H9 (cell line): ENCODE data around the gene NCBP3. TPM values are rescaled to one million over a fixed set of nuclear protein-coding genes. Genes with fewer than 3 reads are reported as not detected.

Experiments
- DNase-seq: peaks from one replicate; pipeline ENCODE4 v3.0.0-alpha.2; 2017
- H2AFZ ChIP-seq: one replicate; pipeline ENCODE4 v1.6.1; 2013; ENCODE audit warnings: mild to moderate bottlenecking, low read length, control low read depth, moderate library complexity
- H2AK5ac ChIP-seq: 2 replicates; pipeline ENCODE4 v1.6.1; 2013; ENCODE audit warnings: low read length, control low read depth, mixed read lengths; ENCODE audit not compliant: insufficient read length
- H2BK120ac ChIP-seq: one replicate; pipeline ENCODE4 v1.6.1; 2013; ENCODE audit warnings: low read depth, mild to moderate bottlenecking, low read length, control low read depth, inconsistent platforms; ENCODE audit not compliant: poor library complexity, severe bottlenecking
- H2BK12ac ChIP-seq: 2 replicates; pipeline ENCODE4 v1.6.1; 2013; ENCODE audit warnings: low read length, control low read depth, mixed read lengths, low read depth; ENCODE audit not compliant: insufficient read length
- H2BK15ac ChIP-seq: 2 replicates; pipeline ENCODE4 v1.6.1; 2013; ENCODE audit warnings: low read depth, low read length, control low read depth
- H2BK20ac ChIP-seq: one replicate; pipeline ENCODE4 v1.6.1; 2013; ENCODE audit warnings: low read depth, mild to moderate bottlenecking, low read length, control low read depth, inconsistent platforms; ENCODE audit not compliant: poor library complexity, severe bottlenecking
- H2BK5ac ChIP-seq: 2 replicates; pipeline ENCODE4 v1.6.1; 2013; ENCODE audit warnings: low read length, control low read depth, mixed read lengths; ENCODE audit not compliant: insufficient read length
- H3K14ac ChIP-seq: 2 replicates; pipeline ENCODE4 v1.6.1; 2013; ENCODE audit warnings: low read length, control low read depth; ENCODE audit not compliant: insufficient read depth
- H3K18ac ChIP-seq: 2 replicates; pipeline ENCODE4 v1.6.1; 2013; ENCODE audit warnings: low read depth, mild to moderate bottlenecking, mixed read lengths, low read length, control low read depth; ENCODE audit not compliant: insufficient read length
- H3K23ac ChIP-seq: 2 replicates; pipeline ENCODE4 v1.6.1; 2013; ENCODE audit warnings: low read length, control low read depth, mixed read lengths, low read depth; ENCODE audit not compliant: insufficient read length
- H3K23me2 ChIP-seq: 2 replicates; pipeline ENCODE4 v1.6.1; 2013; ENCODE audit warnings: low read depth, mild to moderate bottlenecking, mixed read lengths, low read length, control low read depth; ENCODE audit not compliant: insufficient read length, poor library complexity, severe bottlenecking
- H3K27ac ChIP-seq: 2 replicates; pipeline ENCODE4 v1.5.1; 2013; ENCODE audit warnings: low read length, control low read depth, mixed read lengths, low read depth; ENCODE audit not compliant: insufficient read length
- H3K27me3 ChIP-seq: 2 replicates; pipeline ENCODE4 v1.6.1; 2013; ENCODE audit warnings: low read length, control low read depth, inconsistent platforms; ENCODE audit not compliant: insufficient read depth
- H3K4ac ChIP-seq: 2 replicates; pipeline ENCODE4 v1.6.1; 2013; ENCODE audit warnings: low read depth, mild to moderate bottlenecking, control low read depth, inconsistent platforms, low read length, moderate library complexity
- H3K4me1 ChIP-seq: 2 replicates; pipeline ENCODE4 v1.6.1; 2013; ENCODE audit warnings: low read length, control low read depth, inconsistent platforms; ENCODE audit not compliant: insufficient read depth
- H3K4me2 ChIP-seq: 2 replicates; pipeline ENCODE4 v1.6.1; 2013; ENCODE audit warnings: low read length, control low read depth, mixed read lengths; ENCODE audit not compliant: insufficient read length, insufficient read depth
- H3K56ac ChIP-seq: 2 replicates; pipeline ENCODE4 v1.6.1; 2013; ENCODE audit warnings: low read depth, mild to moderate bottlenecking, mixed read lengths, low read length, control low read depth; ENCODE audit not compliant: insufficient read length
- H3K79me1 ChIP-seq: 2 replicates; pipeline ENCODE4 v1.6.1; 2013; ENCODE audit warnings: low read depth, mild to moderate bottlenecking, moderate library complexity, low read length, control low read depth, inconsistent platforms; ENCODE audit not compliant: insufficient read depth, poor library complexity, severe bottlenecking
- H3K79me2 ChIP-seq: 2 replicates; pipeline ENCODE4 v1.6.1; 2013; ENCODE audit warnings: low read length, control low read depth, inconsistent platforms; ENCODE audit not compliant: insufficient read depth
- H3K9ac ChIP-seq: 2 replicates; pipeline ENCODE4 v1.6.1; 2013; ENCODE audit warnings: low read length, control low read depth, mixed read lengths; ENCODE audit not compliant: insufficient read length; ENCODE audit errors: extremely low read depth
- H3K9me3 ChIP-seq: one replicate; pipeline ENCODE4 v1.6.1; 2013; ENCODE audit warnings: low read depth, low read length, inconsistent platforms; ENCODE audit not compliant: control insufficient read depth
- H3T11ph ChIP-seq: one replicate; pipeline ENCODE4 v1.6.1; 2013; ENCODE audit warnings: mild to moderate bottlenecking, low read length, control low read depth, inconsistent platforms
- H4K20me1 ChIP-seq: one replicate; pipeline ENCODE4 v1.6.1; 2013; ENCODE audit not compliant: control insufficient read depth, insufficient read length, insufficient read depth
- H4K5ac ChIP-seq: 2 replicates; pipeline ENCODE4 v1.6.1; 2013; ENCODE audit warnings: low read depth, mild to moderate bottlenecking, mixed read lengths, low read length, control low read depth; ENCODE audit not compliant: insufficient read length
- H4K8ac ChIP-seq: replicated peaks from 2 replicates; pipeline ENCODE4 v1.6.1; 2013; ENCODE audit warnings: low read length, control low read depth, mixed read lengths, low read depth; ENCODE audit not compliant: insufficient read length
- H4K91ac ChIP-seq: 2 replicates; pipeline ENCODE4 v1.6.1; 2013; ENCODE audit warnings: low read depth, mild to moderate bottlenecking, moderate library complexity, mixed read lengths, low read length, control low read depth; ENCODE audit not compliant: insufficient read length
- H3K27ac Mint-ChIP-seq, 3 experiments: 2 replicates in 2 of 3; 3 replicates in 1 of 3; pipeline ENCODE4 v1.8.0; 2020 to 2021; ENCODE audit warnings: mixed read lengths in 3 of 3, mild to moderate bottlenecking in 1 of 3, moderate library complexity in 1 of 3
- H3K27me3 Mint-ChIP-seq: 2 replicates; pipeline ENCODE4 v1.8.0; 2021; ENCODE audit warnings: low read depth, mild to moderate bottlenecking, moderate library complexity, mixed read lengths
- H3K36me3 Mint-ChIP-seq, 3 experiments: 2 replicates in 2 of 3; 3 replicates in 1 of 3; pipeline ENCODE4 v1.8.0; 2020 to 2021; ENCODE audit warnings: low read depth in 3 of 3, mixed read lengths in 3 of 3; ENCODE audit not compliant: insufficient read depth in 1 of 3
- H3K4me1 Mint-ChIP-seq, 2 experiments: 2 replicates each; pipeline ENCODE4 v1.8.0; 2020; ENCODE audit warnings: mixed read lengths in 2 of 2
- H3K4me3 Mint-ChIP-seq, 2 experiments: 2 replicates in 1 of 2; 3 replicates in 1 of 2; pipeline ENCODE4 v1.8.0; 2020 to 2021; ENCODE audit warnings: mild to moderate bottlenecking in 2 of 2, mixed read lengths in 2 of 2, moderate library complexity in 1 of 2
- H3K9me3 Mint-ChIP-seq, 2 experiments: 2 replicates in 1 of 2; 3 replicates in 1 of 2; pipeline ENCODE4 v1.8.0; 2020; ENCODE audit warnings: mild to moderate bottlenecking in 2 of 2, mixed read lengths in 2 of 2, moderate library complexity in 1 of 2
- WGBS: extraction: QIAGEN DNeasy Blood & Tissue Kit; methylation state at CpG from one replicate; pipeline ENCODE4 v1.1.7; 2013; ENCODE audit warnings: missing lambda C conversion rate, low lambda C conversion rate, mixed read lengths; ENCODE audit not compliant: insufficient read length; ENCODE audit errors: extremely low coverage; 5-methylcytosine and 5-hydroxymethylcytosine counted together
- total RNA-seq: library from RNA; stranded (reverse); gene quantifications from 2 replicates; pipeline ENCODE4 v1.2.1, GENCODE V29; 2021
- TF ChIP-seq, protein P1 (sequence below): fragments of 200-600 bp; sonication (generic); conservative IDR thresholded peaks from 3 replicates; pipeline ENCODE4 v1.8.0; 2021; ENCODE audit warnings: antibody characterized with exemption, mild to moderate bottlenecking

NCBP3 gene
- total RNA-seq, 1 experiment from 2014 or later: 45.7 TPM

DNA sequence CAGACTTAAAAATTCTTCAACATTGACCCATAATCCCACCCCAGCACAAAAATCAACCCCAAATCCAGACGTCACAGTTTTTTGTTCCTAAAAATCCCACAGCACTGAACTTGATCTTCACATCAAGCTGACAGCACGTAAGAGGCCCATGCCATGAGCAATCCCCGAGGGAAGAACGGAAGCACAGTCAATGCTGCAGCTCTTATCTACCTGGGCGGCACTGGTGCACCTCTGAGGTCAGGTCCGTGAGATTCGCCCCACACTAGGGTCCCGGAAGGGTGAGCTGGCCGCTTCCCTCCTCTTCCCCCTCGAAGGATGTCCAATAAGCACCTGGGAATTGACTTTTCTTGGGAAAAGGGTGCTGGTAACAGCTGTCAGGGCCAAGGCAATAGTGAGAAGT is 33.8 kb downstream of the NCBP3 start:
- Histone ChIP-seq H3K23me2 (no peaks in the 10 kb centered on the region), H2BK120ac (no peak overlapping the region), H3K4me2 (no peak overlapping the region), H2BK15ac (no peak overlapping the region), H3T11ph (no peak overlapping the region), H2BK12ac (no peak overlapping the region), H3K79me2 (no peaks in the 10 kb centered on the region), H3K4ac (no peak overlapping the region), H2AK5ac (no peak overlapping the region), H2AFZ (no peak overlapping the region), H3K9ac (no peak overlapping the region), H2BK20ac (no peak overlapping the region), H3K27me3 (no peaks in the 10 kb centered on the region), H3K56ac (no peak overlapping the region), H3K23ac (no peak overlapping the region), H3K79me1 (no peaks in the 10 kb centered on the region), H2BK5ac (no peak overlapping the region), H4K5ac (no peak overlapping the region), H3K27ac (no peak overlapping the region), H4K8ac (no peak overlapping the region), H3K4me1 (no peaks in the 10 kb centered on the region), H4K91ac (no peak overlapping the region), H3K18ac (no peak overlapping the region), H3K9me3 (no peaks in the 10 kb centered on the region), H4K20me1 (no peaks in the 10 kb centered on the region), H3K14ac (no peak overlapping the region)
- Mint-ChIP-seq H3K36me3 (peaks cover 24 to 88% (median 77%) of the 10 kb centered on the region in 3 experiments; a peak in 6 of 7 replicates), H3K4me3 (no peak overlapping the region), H3K27ac (no peak overlapping the region), H3K27me3 (no peaks in the 10 kb centered on the region), H3K4me1 (no peaks in the 10 kb centered on the region), H3K9me3 (no peaks in the 10 kb centered on the region)
- DNase-seq: no peak
- TF ChIP-seq, protein P1, sequence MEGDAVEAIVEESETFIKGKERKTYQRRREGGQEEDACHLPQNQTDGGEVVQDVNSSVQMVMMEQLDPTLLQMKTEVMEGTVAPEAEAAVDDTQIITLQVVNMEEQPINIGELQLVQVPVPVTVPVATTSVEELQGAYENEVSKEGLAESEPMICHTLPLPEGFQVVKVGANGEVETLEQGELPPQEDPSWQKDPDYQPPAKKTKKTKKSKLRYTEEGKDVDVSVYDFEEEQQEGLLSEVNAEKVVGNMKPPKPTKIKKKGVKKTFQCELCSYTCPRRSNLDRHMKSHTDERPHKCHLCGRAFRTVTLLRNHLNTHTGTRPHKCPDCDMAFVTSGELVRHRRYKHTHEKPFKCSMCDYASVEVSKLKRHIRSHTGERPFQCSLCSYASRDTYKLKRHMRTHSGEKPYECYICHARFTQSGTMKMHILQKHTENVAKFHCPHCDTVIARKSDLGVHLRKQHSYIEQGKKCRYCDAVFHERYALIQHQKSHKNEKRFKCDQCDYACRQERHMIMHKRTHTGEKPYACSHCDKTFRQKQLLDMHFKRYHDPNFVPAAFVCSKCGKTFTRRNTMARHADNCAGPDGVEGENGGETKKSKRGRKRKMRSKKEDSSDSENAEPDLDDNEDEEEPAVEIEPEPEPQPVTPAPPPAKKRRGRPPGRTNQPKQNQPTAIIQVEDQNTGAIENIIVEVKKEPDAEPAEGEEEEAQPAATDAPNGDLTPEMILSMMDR: no peak
- WGBS: no CpG with 5 or more reads among the region's 10 CpGs
